Stimulated activated CD8-positive, alpha-beta memory T cell treated with anti-CD3 and anti-CD28 coated beads, Interleukin-2, amount 100 ng/mL, for 48 hours (primary cell): Measurements from ENCODE around the gene GSAP.
"Not testable (repeated sequence)": the region's sequence is repeated elsewhere in the genome, so short reads cannot be mapped to it uniquely, and the experiment has no call there.

ENCODE experiments used
- DNase-seq, 2 donors: peaks; one replicate each; pipeline ENCODE4 v3.0.0-alpha.2; 2020; ENCODE audit warnings: low read depth in 2 of 2

Gene GSAP

GRCh38 chr7:77284005-77284404 is 132.1 kb downstream of the GSAP start:
- no peak for DNase-seq

- DNase-seq, result no peak
Observed at GRCh38 chr7:77282897-77283296, 133.3 kb downstream of the GSAP start.

- no peak for DNase-seq
Observed at GRCh38 chr7:77281780-77282478, 134.2 kb downstream of the GSAP start.

GRCh38 chr7:77276120-77276519 is 140.0 kb downstream of the GSAP start:
- DNase-seq, result no peak

GRCh38 chr7:77275663-77276062 is 140.5 kb downstream of the GSAP start:
- not testable (repeated sequence) for DNase-seq

- no peak for DNase-seq
Observed at GRCh38 chr7:77271766-77272165, 144.4 kb downstream of the GSAP start.

- DNase-seq, result no peak
Observed at GRCh38 chr7:77270094-77270480, 146.1 kb downstream of the GSAP start.

GRCh38 chr7:77269360-77270093 is 146.6 kb downstream of the GSAP start:
- no peak for DNase-seq

- no peak for DNase-seq
Observed at GRCh38 chr7:77266291-77266794, 149.8 kb downstream of the GSAP start.

- DNase-seq, result no peak
Observed at GRCh38 chr7:77265666-77266065, 150.5 kb downstream of the GSAP start.

GRCh38 chr7:77262316-77262715 is 153.8 kb downstream of the GSAP start:
- no peak for DNase-seq
